Astrocyte (in vitro differentiated cells and primary cell): ENCODE results near the gene ZNF385D.
"Not testable (repeated sequence)": the region's sequence is repeated elsewhere in the genome, so short reads cannot be mapped to it uniquely, and the experiment has no call there.

Experiments
- CTCF ChIP-seq: IDR thresholded peaks from 2 replicates; pipeline ENCODE4 v1.5.1; 2011; ENCODE audit warnings: low read depth, mild to moderate bottlenecking, inconsistent platforms, low read length, moderate library complexity; ENCODE audit not compliant: insufficient read depth
- EZH2 ChIP-seq: IDR thresholded peaks from 2 replicates; pipeline ENCODE4 v1.6.1; 2012; ENCODE audit warnings: mild to moderate bottlenecking, low read length, inconsistent platforms; ENCODE audit not compliant: insufficient read depth

DNA sequence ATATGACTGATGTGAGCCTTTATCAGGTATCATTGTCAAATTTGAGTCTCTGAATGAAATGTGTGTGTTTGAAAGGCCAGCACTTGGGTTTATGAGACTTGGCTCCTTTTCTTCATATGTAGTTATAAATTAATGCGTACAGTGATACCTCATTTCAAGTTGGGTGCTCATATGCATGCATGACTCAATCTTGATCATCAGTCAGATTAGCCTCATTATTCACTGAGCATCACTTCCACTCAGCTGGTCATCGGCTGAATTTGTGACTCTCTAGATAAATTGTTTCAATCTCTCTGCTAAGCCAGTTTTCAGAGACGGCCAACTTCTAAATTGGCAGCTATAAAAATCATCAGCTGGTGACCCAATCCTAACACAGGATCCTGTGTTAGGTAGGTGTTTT lies 260.3 kb downstream of the ZNF385D start:
- TF ChIP-seq CTCF, EZH2: not testable (repeated sequence)
